HG03354 (cell line): Measurements from ENCODE around the gene EDC3.
"Not testable (repeated sequence)": the region's sequence is repeated elsewhere in the genome, so short reads cannot be mapped to it uniquely, and the experiment has no call there.

Experiments used
- ATAC-seq: cut with Tn5 transposase; IDR thresholded peaks from one replicate; pipeline ENCODE4 v1.9.1; 2021; ENCODE audit warnings: mild to moderate bottlenecking; ENCODE audit not compliant: unreplicated experiment, poor library complexity, severe bottlenecking

The EDC3 gene

DNA sequence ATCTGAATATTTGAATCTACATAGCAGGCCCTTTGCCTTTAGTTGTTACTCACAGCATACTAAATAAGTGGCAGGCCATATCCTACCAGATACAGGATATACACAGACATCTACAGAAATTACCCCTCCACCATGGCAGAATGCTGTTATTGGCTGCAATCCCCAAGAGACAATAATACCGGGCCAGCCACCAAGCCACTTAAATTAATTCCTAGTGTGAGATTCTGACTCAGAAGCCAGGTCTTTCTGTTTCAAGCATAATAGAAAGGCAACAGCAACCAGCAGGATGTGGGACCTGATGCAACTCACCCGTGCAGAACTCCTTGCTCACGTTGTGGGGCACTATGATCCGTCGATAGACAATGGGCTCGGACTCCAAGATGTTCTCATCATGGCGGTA, 40.4 kb downstream of the EDC3 start:
- no peak for ATAC-seq

DNA sequence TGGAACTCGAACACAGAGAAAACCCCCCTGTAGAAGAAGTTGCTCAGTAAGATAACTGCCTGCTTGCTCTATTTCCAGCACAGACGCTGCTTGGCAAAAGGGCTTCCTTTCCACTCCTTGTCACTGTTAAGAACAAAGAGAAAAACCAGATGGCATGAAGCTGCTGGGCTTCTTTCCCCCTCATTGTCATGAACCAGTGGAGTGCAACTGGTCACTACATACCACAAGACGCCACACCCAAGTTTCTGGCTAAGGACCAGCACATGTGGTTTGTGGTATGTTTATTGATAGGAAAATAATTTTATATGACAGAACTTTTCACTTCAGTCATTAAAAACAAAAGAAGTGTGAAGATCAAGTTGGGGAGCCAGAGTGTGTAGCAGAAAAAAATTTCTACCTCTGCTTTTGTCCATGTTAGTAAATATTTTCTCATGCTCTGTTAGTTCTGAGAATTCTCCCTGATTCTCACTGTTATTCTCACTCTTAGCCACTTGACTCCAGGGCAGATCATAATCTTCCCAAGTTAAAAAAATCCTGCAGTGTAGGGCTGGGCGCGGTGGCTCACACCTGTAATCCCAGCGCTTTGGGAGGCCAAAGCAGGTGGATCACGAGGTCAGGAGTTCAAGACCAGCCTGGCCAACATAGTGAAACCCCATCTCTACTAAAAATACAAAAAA, 42.3 kb downstream of the EDC3 start:
- no peak for ATAC-seq

DNA sequence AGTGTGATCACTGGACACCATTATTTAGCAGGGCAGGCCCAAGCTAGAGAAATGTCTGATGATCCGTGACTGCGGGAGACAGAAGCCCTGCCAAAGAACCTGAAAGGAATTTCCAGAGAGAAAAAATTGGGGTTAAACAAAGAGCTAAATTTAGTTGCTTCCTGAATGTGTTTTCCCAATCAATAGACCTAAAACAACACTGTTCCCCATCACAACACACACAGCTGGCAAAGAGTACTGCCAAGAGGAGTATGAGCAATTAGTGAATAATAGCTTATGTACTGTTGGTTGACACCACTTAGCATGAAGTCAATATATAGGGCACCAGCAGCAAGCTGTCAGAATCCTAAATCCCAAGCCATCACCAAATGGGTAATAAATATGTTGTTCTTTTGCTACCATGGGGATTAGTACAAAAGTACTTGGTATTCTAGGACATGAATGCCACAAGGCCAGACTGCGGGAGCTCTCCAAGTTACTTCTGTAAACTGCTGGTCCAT, 44.5 kb downstream of the EDC3 start:
- no peak for ATAC-seq

DNA sequence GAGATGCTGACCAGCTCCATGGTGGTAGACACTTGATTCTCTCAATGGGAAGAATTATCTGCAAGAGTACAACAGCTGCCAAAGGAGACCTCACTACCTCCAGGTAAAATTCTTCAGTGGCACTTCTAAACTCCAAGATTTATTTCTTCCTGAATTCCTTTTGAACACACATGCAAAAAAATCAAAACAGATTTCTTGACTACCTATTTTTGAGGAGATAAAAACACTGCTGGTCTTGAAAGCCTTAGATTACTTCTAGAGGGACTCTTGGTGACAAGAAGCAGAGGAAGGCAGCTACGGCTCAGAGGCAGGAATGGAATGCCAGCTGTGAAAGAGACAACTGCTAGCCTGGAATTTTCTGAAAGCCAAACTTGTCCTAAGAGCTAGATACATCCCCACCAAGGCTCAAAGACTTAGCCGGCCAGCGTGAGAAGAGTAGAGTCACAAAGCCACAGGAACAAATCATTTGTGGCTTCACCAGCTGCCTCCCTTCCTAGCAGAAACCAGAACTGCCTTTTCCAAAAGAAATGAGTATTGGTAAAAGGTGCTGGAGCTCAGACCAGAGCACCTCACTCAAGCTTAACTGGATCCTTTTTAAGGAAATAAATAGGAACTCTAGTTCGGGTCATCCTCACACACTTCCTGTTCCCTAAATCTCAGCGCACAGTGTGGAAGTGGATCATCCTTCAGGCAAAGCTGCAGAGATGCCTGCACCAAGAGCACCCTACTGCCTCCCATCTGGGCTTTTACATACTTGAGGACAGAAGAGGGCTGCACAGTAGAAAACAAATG, 47.6 kb downstream of the EDC3 start:
- ATAC-seq, result no peak

DNA sequence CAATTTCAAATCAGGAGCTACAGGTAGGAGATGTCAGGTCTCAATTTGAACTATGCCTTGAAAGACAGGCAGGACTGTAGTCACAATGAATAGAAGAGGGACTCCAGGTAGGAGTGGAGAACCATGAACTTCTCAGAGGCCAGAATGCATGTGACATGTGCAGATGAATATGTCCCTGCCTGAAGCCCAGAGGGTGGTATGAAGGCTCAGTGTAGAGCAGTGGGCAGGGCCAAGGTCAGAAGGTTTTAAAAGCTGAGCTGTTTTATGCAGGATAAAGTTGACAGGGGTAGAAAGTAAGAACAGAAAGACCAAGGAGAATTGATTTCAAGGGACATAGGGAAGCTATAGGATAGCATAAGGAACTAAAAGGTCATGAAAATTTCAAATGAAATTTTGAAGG, 49.3 kb downstream of the EDC3 start:
- ATAC-seq, result no peak

DNA sequence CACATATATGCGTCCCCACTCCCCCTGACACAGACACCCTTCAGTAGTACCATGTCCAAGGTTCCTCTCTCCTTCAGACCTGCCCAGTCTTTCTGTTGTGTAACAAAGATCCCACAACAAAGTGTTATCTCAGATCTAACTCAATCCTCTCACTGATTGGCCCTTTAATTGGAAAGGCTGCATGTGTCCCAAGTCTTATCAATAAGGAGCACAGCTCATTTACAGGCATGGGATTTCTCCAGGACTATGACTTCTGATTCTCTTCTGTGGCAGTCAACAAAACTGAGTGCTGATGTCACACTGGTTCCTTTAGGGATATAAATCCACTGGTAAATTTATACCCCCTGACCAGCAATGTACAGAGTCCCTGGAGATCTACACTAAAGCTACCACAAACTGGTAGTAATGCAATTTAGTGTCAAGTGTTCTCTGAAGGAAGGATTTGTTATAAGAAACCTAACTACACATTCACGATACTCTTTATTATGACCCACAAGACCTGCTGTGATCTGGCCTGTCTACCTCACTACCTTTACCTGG, 52.1 kb downstream of the EDC3 start:
- ATAC-seq, result no peak

DNA sequence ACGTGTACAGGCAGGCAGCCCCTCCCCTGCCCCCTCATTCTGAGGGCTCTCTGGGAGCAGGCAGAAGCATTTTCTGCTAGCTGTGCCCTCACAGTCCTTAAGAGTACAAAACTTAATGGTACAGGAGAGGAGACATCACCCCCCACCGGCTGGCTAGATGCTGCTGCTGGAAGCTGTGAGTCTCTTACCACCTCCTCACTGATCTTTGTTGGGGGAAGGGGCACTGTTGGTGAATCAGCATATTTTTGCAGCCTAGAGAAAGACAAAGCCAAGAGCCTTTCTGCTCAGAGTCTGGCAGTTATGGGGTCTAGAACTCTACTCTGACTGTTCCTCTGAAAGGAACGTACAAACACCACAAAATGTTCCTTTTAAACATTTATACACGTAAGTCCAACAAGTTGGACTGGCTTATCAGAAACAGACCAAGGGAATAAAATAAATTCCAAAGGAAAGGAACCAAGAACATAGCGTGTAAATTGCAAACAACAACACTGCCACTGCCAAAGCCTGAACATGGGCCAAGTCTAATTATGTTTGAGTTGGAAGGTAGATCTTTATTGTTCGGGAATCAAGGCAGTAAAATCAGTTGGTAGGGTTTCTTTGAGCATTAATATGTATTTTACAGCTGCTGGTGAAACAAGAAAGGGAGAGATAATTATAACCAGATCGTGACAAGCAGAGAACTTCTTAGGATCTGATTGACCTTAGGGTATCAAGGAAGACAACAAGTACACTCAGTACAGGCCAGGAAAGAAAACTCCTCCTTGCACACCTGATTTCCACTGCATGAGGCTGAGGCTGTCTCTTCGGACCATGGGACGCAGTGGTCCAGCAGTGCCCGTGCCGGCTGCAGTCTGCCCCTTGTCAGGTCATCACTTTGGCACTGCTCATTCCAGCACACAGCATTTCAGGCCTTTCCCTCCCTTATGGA, 52.8 kb downstream of the EDC3 start:
- no peak for ATAC-seq

DNA sequence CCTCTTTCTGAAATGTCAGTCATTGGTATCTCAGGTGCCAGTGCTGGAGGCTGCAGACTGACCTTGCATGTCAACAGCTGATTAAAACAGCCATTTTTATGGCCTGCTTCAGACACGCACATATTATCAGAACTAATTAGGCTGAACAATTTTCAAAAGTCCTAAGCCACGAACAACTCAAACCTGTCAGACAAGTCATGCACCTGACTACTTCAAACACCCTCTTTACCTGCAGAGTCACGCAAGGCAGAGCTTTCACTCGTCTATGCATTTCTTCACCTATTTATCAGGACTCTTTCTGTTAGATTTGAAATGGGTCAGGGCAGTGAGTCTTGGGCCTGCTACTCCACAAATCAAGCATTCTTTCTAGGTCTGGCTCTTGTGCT, 53.5 kb downstream of the EDC3 start:
- no peak for ATAC-seq

DNA sequence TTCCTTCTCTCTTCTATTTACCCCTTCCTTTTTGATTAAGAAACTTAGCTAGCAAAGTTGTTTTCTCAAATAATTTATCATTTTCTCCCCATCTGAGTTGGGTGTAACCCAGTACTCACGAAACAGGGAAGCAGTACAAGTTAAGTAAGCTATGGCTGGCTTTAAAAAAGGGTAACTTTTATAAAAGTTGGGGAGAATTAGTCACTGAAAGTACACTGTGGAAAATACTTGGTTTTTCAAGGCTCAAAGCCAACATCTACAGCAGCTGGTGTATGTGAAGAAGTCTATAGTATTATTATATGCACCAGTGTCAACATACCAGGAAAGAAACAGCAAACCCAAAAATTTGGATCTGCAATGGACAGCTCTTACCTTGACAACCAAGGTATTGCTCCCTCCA, 54.7 kb downstream of the EDC3 start:
- no peak for ATAC-seq

DNA sequence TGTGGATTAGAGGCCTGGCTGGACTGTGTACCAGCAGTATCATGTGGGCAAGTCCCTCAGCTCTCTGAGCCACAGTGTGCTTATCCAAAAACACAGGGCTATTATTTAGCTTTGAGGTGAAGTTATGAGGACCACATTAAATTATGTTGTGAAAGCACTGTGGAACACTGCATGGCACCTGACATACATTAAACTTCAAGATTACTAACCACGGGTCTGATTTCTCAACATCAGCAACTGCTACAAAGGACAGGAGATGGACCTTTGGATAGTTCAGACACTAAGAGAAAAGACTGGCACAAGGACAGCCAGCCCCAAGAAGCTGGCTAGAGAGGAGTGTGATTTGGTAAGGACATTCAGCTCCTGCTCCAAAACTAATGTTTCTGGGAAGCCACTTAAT, 58.8 kb downstream of the EDC3 start:
- ATAC-seq, result no peak

DNA sequence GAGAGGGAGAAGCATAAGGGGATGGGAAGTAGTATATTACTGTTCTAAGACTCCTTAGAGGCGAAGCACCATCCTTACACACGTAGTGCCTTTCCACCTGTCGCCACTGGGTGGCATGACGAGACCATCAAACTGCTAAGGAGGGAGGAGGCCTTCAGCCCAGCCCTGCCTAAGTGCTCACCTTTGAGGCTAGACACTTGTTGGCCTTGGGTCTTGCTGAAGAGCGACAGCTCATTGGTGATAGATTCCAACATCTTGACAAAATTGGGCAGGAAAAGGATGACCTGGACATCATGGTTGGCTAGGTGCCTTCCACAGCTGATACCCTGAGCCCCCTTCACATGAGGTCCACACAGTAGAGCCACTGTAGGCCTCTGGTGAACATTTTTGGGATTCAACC, 60.6 kb downstream of the EDC3 start:
- ATAC-seq, result peak; percentile 43

DNA sequence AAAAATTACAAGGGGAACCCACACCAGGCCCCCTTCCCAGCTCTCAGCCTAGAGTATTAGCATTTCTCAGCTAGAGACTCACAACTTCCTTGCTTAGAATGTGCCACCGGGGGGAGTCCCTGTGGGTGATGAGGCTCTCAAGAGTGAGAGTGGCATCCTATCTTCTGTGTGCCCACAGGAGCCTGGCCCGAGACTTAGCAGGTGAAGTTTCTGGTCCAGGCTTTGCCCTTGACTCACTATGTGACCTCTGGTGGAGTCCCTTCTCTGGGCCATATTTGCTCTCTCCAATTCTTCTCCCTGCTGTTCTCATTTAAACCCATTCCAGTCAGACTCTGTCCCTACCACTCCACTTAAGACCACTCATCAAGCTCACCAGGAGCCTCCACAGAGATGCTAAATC, 62.0 kb downstream of the EDC3 start:
- no peak for ATAC-seq

DNA sequence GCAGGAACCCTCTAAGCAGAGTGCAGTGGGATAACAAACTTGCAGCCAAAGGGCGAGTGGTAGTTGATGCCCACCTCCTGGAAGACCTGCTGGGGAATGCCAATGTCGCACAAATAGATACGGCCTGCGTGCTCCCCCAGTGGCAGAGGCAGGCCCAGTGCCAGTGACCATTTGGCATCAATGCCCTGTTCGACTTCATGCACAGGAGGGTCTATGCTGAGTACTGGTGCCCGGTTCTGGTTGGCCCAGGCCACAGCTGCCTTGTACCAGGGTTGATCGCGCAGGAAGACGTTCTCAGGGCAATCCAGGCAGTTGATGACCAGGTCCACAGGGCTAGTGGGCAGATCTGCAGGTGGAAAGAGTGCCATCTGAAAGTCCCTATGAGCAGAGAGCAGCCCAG, 63.2 kb downstream of the EDC3 start:
- ATAC-seq, result no peak

DNA sequence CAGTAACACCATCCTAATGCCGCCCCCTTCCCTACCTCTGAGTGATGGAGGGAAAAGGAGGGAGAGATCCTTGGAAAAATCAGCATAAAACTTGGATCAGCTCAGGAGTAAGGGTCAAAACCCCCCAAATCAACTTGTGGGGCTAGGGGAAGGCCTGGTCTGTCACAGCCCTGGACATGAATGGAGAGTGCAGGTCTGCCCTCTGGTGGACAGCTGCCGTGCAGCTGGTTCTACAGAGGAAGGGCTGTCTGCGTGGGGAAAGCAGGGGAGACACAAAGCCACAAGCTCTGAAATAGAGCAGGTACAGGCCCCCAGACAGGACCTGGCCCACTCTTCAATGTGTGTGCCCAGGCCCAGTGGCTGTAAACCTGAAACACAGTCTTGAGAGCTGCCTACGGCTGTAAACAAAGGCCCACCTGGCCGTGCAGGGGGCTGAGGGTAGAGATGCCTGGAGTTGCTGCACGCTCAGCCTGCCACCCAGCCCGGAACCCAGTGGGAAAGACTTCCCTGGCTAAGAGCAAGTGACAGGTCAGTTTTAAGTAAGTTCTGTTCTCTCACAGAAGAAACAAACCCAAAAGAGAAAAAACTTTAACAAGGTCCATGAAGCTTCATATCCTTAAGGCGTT, 63.8 kb downstream of the EDC3 start:
- no peak for ATAC-seq

DNA sequence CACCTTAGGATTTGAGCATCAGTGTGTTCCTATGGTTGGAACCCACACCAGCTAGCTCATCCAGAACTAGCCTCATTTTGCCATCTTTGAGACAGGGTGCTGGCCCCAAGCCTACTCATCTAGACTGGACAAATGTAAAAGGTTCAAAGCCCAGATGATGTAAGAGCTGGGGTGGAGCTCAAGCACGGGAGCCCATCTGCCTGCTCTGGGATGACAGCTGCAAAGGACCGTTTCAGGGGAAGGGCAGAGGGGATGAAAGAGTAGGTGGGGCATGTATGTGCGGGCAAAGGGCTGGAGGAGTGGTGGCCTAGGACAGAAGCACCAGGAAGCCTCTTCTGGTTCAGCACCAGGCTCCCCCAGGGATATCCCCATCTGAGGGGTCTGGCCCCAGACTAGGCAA, 64.4 kb downstream of the EDC3 start:
- no peak for ATAC-seq

DNA sequence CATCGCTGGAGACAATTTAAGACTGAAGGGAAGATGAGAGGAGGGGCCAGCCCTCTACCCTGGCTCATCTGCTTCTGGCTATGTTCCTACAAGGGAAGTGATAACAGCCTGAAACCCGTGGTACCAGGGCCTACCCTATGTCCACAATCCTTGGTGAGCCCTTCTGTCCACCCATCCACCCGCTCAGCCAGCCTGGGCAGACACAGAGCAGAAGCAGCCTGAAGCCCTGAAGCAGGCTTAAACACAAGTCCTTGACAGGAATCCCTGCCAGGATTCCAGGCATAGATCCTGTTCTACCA, 64.8 kb downstream of the EDC3 start:
- ATAC-seq, result no peak

DNA sequence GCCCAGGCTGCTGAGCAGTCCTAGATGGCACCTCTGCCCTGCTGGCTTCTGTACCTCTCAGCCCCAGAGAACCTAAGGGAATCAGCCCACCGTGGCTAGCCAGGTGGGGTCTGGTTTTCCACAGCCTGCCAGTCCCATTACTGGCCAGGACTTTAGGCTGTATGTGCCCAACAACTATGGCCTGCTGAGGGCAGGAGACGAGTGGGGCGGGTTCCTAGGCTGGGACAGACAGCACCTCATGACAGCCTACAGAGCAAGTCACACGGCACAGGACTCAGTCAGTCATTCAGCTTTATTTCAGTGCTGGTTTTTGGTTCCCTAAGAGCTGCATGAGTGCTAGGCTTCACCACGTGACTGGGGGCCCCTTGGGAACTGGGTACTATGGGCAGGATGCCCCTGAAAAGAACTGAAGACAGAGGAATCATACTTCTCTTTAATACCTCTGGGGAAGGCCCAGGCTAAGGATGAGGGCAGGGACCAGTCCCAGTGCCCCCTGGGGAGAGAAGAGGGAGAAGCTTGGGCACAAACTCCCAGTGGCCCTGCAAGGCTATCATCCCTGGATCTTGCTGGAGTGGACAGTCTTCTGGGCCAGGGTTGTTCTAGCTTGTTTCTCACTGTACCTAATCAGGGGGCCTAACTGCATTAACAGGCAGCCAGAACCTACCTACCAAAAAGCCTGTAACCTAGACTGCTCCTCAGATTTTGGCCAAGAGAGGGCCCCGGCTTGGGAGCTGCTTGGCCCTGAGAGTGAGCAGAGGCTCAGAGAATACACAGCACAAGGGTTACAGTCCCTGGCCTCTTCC, 65.3 kb downstream of the EDC3 start:
- ATAC-seq, result no peak

DNA sequence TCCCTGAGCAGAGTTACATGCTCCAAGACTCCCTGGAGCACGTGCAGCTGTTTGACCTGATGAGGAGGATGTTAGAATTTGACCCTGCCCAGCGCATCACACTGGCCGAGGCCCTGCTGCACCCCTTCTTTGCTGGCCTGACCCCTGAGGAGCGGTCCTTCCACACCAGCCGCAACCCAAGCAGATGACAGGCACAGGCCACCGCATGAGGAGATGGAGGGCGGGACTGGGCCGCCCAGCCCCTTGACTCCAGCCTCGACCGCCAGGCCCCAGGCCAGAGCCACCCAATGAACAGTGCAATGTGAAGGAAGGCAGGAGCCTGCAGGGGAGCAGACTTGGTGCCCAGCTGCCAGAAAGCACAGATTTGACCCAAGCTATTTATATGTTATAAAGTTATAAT, 66.1 kb downstream of the EDC3 start:
- not testable (repeated sequence) for ATAC-seq

DNA sequence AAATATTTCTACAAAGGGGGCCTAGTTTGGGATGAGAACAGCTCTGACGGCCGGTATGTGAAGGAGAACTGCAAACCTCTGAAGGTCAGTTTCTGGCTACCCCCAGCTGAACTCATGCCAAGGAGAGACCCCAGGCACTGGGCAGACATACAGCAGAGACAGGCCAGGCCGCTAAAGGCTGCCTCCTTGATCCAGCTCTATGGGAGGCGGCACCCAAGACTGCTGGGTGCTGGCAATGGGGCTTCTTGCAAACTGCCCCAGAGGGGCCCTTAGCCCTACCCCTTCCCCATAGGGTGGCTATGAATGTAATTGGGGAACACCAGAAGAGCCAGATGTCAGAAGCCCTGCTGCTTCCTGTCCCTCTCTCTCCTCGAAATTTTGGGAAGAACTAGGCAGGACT, 66.9 kb downstream of the EDC3 start:
- no peak for ATAC-seq
